GM12891 (cell line): ENCODE measurements around the gene HOXC9.

Experiments
- PAX5 ChIP-seq: IDR thresholded peaks from 2 replicates; pipeline ENCODE4 v1.6.1; 2011; ENCODE audit warnings: low read length, moderate library complexity, mild to moderate bottlenecking; ENCODE audit not compliant: insufficient read depth, severe bottlenecking
- POLR2A ChIP-seq: IDR thresholded peaks from 2 replicates; pipeline ENCODE4 v1.6.1; 2011; ENCODE audit warnings: low read depth, low read length, control low read depth
- POLR2AphosphoS5 ChIP-seq: IDR thresholded peaks from 2 replicates; pipeline ENCODE4 v1.6.1; 2011; ENCODE audit warnings: low read depth, low read length, control low read depth
- POU2F2 ChIP-seq: IDR thresholded peaks from 2 replicates; pipeline ENCODE4 v1.6.1; 2011; ENCODE audit warnings: low read depth, mild to moderate bottlenecking, control low read depth, low read length, moderate library complexity
- SPI1 ChIP-seq: IDR thresholded peaks from 2 replicates; pipeline ENCODE4 v1.6.1; 2011; ENCODE audit warnings: low read depth, low read length, control low read depth
- TAF1 ChIP-seq: IDR thresholded peaks from 2 replicates; pipeline ENCODE4 v1.6.1; 2011; ENCODE audit warnings: low read depth, low read length, control low read depth

GRCh38 chr12:54026640-54027441 is 26.9 kb downstream of the HOXC9 start:
- no peak for TF ChIP-seq POLR2A
- TF ChIP-seq PAX5 = no peak
- no peak for TF ChIP-seq POLR2AphosphoS5
- no peak for TF ChIP-seq SPI1
- no peak for TF ChIP-seq TAF1
- TF ChIP-seq POU2F2 = no peak
